ENCODE measurements around the gene KAZN.

DNA sequence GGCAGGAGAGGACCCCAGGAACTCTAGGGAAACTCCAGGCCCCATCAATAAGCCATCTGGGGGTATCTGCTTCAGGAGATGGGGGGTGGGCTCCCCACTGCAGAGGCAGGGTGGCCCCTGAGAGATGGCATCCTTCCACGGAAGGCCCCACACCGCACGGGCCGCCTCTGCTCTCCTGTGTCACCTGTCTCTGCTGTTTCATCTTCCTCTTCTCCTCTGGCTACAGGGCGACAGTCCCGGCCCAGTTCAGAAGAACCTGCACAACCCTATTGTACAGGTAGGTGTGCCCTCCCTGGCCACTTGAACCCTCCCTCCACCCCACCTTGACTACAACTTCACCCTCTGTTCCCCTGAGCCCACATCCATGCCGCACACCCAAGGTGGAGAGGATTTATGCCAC is 464.9 kb downstream of the KAZN start:
- no peak for TF ChIP-seq POLR2A (IDR thresholded peaks at IDR 0.05)
- TF ChIP-seq CTCF (IDR thresholded peaks at IDR 0.05), result no peak

All from testis (tissue), 2 donors.